GM21576 (cell line): ENCODE measurements around the gene HOXD11.

Experiments
- ATAC-seq: cut with Tn5 transposase; IDR thresholded peaks from one replicate; pipeline ENCODE4 v1.9.1; 2021; ENCODE audit warnings: mild to moderate bottlenecking, moderate library complexity; ENCODE audit not compliant: unreplicated experiment

Gene HOXD11

DNA sequence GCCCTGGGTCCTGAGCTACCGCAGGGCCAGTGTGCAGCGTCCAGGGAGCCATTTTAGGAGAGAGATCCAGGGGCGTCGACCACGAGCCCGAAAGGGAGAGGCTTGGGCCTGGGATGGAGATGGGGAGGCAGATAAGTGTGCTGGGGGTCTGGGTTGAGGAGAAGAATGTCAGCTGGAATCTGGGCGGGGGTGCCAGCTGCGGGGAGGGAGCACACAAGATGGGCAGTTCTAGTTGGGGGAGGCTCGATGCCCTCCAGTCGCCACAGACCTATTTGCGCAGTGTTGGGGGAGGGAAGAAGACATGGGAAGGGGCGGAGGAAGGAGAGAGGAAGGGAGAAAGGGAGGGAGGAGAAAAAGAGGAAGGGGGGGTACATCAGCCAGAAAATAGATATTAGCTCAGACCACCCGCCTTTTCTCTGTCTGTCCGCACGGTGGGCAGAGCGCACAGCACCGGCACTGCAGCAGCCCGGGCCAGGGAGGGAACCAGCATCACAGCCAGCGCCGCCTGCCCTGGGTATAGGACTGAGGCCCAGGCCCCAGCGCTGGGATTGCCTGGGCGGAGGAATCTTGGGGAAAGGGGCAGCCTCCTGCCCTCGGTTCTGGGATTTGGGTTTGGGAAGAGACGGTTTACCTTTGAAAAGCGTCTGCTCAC lies 1.9 kb upstream of the HOXD11 start:
- ATAC-seq, result no peak

DNA sequence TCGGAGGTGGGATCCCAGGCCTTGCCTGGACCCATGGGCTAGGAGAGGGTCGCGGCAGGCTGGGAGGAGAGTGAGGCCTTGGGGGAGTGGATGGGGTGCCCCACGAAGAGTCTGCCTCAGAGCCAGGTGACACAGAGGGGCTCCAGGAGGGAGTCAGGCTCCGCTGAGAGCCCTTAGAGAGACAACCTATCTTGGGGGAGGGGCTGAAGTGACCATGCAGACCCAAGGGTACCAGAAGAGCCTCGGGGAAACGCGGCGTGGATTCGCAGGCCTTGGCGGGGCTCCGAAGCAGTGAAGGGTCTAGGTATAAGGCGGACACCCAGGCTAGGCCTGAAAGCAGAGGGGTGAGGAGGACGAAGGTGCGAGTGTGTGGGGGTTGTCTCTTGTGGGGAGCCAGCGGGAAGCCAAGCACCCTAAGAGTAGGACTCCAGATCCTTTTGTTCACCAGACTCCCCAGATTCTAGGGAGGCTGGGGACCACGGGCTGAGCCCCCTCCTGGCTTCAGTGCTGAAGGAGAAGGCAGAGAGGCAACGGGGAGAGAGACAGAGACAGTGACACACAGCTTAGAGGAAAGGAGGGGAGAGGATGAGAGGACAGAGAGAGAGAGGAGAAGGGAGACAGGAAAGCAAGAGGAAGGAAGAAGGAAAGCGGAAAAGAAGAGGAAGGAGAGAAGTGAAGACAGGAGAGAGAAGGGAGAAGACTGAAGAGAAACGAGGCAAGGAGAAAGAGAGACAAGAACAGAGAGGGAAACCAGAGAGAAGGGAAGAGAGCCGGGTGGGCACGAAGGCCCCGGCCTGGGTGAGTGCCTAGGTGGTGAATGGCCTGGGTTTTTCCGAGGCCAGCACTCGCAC lies 1.1 kb upstream of the HOXD11 start:
- ATAC-seq, result no peak

DNA sequence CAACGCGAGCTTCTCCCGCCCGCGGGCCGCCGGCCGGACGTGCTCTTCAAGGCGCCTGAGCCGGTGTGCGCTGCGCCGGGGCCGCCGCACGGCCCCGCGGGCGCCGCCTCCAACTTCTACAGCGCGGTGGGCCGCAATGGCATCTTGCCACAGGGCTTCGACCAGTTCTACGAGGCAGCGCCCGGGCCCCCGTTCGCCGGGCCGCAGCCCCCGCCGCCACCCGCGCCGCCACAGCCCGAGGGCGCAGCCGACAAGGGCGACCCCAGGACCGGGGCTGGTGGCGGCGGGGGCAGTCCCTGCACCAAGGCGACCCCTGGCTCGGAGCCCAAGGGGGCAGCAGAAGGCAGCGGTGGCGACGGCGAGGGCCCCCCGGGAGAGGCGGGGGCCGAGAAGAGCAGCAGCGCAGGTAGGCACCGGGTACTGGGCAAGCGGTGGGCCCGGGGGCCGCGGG lies 676 bp downstream of the HOXD11 start:
- no peak for ATAC-seq

DNA sequence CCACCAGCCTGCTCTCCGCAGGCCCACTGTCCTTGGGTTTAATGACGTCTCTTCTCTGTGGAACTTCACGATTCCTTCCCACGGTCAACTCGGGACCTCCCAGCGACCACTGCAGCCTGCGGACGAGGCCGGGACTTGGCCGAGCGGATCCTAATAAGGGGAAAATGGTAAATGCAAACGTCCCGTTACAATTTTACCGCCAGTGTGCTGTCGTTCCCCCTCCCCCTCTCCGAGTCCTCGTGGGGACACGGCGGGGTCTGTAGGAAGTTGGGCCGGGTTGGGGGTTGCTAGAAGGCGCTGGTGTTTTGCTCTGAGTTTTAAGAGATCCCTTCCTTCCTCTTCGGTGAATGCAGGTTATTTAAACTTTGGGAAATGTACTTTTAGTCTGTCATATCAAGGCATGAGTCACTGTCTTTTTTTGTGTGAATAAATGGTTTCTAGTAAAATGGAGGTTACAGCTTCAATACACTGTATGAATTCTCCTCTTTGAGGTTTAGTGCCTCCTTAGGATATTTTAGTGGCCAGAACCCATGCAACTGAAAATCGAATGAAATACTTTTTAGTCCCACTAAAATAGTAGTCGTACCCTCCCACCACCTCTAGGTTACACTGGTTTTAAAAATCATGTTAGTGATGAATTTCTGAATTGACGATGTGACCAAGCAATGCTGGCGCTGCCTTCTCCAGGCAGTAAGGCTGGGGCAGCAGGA lies 2.3 kb downstream of the HOXD11 start:
- no peak for ATAC-seq

DNA sequence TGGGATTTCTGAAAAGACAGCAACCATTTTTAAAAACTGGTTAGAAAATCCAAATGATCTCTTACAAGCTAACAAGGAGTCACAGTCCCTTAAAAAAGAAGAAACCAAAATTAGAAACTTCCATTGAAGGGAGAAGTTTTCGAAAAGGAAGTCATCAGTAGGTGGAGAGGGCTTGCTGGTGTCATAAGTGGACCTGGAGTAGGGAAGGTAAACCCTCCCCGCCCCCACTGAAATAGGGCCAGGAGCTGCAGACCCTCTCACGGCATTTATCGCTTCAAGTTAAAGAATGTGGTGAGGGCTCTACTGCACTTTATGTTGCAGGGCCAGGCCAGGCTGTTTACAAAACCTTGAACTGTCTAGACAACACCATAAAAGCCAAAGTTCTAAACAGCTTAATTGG lies 2.9 kb downstream of the HOXD11 start:
- ATAC-seq, result no peak

DNA sequence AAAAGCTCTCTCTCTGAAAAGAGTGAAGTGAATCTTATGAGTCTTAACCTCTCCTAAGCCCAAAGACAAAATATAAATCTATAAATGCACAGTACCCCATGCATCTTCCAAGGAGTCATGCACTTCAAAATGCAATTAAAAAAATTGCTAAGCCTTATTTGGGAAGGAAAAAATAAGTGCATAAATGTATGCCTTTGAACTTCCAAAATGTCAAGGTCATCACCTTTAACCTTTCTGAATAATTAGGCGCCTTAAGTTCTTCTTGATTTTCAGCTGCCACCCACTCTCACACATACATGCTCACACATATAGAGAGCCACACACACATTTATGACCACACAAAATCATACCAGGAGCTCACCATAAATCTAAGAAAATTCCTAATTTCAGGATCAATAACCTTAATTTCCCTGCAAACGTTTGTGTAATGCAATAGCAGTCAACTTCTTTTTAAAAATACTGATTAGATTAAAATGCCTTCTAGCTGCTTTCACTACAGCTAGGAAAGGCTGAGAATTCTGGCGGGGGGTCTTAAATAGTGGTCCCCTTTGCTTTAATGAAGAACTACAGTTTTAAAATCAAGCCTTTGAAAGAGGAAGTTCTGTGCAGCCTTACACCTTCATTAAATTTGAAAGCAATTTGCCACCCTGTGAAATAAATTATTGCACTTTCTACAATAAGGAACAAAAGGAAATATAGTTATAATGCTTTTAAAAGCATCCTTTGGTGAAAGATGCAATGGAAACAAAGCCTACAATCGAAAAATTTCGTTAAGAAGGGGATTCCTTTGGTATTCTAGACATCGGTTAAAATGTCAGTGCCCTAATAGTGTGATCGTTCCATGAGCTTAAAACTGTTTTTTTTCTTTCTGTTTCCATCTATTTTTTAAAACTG lies 3.6 kb downstream of the HOXD11 start:
- ATAC-seq, result no peak

DNA sequence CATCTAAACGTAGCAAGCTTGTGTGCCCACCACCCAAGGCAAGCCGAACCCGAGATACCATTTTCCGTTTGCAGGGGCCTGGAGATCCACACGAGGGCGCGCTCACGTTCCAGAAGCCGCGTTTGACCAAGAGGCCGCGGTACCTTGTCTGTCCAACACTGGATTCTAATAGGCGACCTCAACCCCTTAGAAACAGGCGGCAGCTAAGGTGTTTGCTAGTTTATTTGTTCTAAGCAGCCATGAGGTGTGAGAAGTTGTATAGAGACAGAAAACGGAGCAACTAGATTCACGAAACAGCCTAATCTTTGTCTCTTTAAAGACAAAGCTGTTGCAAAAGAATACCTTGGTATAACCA lies 4.2 kb downstream of the HOXD11 start:
- ATAC-seq, result no peak

DNA sequence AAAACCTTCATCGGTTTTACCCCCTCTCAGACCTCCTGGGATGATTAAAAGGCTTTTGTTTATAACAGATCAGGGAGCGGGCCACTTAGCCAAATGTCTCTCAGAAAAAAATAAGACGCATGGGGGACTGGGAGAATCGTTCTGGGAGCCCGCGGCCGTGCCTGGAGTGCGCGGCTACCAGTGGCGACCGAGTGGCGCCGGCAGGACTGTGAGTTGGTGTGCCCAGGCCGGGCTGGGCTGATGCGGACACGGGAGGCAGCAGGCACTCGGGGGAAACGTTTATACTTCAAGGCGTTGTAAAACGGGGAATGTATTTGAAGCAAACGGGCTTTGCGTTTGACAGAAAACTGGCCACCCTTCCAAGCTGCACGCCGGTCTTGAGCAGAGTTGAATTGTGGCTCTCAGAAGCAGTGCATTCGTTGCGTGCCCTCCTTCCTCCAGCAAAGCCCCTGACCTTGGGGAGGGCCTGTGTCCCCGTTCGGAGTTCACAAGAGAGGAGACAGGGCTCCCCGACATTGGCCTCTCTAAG lies 4.8 kb downstream of the HOXD11 start:
- no peak for ATAC-seq

DNA sequence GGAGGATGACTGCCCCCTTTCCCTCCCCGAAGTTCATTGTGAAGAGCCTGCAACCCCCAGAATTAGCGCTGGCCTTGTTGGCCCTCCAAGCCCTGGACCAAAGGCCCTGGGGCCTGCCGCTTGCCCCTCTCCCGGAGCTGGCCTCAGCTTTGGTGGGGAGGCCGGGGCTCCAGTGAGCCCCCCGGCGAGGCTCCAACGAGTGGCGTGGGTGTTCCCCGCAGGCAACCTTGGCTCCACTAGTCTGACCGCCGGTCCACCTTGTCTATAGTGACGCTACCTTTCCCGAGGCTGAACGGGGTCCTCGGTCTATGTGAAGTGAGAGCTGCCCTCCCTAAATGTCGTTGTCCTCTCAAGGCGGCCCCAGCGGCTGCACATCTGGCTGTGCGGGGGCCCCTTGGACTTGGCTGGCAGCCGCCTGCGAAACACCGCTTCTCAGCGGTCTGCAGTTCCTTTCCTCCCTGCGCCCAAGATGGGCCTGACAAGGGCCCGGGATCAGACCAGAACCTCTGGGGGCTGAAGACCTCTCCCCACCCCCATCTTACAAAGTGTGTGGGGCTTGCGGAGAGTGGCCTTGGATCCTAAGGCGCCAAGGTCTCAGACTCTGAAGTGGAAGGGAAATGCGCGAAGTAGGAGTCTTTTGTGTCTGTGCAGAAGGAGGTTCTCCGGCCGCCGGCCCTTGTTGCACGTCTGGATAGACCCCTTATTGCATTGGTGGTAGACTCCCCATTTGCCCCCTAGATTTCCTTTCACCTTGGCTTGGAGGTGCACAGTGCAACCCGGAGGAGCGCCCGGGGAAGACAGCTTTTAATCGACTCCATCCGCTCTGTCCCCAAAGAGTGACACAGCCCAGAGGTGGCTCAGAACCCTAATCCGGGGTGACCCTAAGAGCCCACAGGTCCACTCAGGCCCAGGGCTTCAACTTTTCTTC lies 5.6 kb downstream of the HOXD11 start:
- ATAC-seq, result no peak

DNA sequence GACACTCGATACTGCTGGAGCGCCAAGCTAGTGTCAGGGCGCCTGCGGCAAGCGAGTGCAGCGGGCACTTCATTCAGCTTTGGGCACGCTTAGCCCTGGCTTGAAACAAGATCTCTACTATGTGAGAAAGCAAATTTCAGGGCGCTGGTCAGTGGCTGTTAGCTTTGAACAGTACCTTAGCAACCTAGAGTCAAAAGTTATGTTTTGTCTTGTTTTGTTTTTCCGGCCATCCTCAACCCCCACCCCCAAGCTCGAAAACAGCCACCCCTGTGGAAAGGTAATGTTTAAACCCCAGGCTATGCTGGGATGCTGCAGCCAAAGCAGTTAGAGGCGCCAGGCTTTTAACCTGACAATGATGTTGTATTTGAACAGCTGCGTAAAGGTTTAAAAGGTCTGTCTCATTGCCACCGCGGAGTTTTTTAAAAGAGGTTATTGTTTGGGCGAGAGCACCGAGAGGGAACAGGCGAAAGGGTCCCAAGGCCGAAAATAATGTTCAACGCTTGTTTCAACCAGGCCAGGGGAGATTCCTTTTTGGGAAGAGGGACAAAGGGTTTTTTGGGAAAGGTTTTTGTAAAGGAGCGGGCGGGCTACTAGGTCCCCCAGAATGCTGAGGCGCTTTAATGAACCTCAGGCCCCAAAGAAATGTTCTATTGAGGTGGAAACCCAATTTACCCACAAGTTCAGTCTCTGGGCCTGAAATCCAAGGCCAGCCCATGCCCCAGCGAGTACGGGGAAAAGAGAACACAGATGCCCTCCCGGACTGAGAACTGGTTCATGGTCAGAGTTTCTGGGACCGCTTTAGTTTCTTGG lies 7.2 kb downstream of the HOXD11 start:
- ATAC-seq, result no peak

DNA sequence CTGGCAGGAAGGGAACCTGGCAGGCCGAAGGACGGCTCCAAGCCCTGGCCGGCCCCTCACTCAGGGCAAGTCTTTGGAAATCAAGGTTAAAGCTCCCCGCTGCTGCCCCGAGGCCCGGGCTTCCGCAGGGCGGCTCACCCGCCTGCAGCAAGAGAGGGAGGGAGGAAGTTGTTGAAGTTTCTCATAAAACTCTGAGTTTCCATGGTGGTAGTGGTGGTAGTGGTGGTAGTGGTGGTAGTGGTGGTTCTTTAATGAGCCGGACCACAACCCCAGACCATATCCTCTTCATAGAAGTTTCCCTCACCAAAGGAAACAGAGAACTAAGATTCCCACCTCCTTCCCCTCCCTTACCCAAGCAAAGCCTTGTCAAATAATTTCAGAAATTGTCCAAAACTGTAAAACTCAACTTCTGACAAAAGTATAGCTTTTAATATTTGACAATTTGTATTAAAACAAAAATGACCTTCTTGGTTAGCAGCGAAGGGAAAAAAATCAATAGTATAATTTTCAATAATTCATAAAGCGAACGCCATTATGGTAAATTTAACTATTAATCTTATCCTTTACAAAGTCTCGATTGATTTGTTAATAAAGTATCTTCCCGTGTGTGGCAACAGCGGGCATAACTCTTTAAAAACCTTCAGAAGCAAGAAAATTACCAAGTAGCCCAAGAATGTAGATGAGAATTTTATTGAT lies 8.0 kb downstream of the HOXD11 start:
- ATAC-seq, result no peak

DNA sequence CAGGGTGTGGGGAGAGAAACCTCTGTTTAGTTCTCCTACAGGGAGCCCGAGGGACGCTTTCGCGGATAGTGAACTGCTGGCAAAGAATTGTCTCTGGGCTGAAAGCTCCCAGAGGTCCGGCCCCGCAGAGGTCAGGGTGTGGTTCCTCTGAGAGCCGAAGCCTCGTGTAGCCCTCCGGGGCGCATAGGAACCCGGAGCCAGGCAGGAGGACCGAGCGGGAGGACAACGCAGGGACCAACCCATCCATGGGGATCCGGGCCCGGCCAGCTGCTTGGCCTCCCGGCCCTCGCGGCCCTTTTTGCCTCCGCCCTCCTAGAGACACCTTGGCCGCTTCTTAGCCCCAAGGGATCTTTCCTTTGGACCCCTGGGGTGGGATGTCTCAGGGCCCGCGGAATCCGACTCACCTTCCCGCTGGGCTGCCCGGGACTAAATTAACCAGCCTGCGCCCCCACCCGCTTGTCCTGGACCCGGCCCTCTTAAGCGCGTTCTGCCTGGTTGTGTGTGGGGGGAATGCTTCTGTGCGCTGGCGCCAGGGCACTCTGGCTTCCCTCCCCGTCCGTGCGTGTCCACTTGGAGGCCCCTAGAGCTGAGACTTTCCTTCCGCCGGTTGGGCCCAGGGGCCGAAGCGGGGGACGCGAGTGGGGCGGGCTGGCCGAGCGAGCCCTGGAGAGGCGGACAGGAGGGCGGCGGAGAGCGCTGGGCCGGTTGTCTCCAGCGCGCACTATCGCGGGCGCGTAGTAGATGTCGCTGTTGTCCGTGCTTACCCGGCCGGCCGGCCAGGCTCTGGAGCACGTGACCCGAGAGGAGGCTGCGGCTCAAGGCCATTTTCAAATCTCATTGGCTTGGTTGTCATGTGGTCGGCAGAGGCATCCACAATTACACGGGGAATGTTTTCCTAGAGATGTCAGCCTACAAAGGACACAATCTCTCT lies 9.1 kb downstream of the HOXD11 start, which contains the start of gene HOXD10:
HOXD10 (plus strand) TSS at position 896 of the 931 bp plus-strand sequence. CDS start 56 bp downstream, outside the sequence.
- no peak for ATAC-seq

DNA sequence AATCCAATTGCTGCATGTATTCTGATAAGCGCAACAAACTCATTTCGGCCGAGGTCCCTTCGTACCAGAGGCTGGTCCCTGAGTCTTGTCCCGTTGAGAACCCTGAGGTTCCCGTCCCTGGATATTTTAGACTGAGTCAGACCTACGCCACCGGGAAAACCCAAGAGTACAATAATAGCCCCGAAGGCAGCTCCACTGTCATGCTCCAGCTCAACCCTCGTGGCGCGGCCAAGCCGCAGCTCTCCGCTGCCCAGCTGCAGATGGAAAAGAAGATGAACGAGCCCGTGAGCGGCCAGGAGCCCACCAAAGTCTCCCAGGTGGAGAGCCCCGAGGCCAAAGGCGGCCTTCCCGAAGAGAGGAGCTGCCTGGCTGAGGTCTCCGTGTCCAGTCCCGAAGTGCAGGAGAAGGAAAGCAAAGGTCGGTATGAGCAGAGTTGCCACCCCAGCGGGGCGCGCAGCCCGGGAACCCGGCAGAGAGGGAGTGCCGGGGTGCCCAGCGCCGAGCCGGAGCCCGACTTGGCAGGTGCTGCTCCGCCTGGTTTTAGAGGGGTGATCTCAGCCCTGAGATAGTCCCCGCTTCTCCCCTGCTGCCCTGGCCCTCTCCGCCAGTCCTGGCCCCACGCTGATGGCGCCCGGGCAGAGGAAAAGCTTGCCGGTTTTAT lies 10.2 kb downstream of the HOXD11 start:
- ATAC-seq, result no peak

DNA sequence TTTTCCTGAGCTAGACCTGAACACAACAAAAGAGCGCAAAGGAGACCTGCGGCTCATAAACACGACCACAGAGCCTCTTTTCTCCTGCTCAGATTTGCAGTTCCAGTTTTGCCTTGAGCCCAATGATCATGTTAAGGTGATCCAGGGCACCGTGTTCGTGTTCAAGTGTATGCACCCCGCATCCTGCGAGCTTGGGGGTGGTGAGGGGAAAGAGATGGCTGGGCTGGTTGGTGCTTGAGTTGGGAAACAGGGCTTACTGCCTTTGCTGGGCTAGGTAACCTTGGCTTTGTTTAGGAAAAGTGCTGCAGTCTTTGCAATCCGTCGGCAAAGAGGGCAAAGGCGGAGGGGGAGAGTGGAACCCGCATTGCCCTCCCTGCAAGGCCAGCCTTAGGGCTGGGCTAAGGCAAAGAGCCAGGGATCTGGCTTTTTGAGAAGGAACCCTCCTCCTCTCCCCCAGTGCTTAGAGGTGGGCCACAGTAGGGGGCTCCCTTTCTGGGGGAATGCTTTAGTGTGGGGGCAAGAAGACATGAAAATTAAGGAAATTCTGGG lies 10.8 kb downstream of the HOXD11 start:
- no peak for ATAC-seq

DNA sequence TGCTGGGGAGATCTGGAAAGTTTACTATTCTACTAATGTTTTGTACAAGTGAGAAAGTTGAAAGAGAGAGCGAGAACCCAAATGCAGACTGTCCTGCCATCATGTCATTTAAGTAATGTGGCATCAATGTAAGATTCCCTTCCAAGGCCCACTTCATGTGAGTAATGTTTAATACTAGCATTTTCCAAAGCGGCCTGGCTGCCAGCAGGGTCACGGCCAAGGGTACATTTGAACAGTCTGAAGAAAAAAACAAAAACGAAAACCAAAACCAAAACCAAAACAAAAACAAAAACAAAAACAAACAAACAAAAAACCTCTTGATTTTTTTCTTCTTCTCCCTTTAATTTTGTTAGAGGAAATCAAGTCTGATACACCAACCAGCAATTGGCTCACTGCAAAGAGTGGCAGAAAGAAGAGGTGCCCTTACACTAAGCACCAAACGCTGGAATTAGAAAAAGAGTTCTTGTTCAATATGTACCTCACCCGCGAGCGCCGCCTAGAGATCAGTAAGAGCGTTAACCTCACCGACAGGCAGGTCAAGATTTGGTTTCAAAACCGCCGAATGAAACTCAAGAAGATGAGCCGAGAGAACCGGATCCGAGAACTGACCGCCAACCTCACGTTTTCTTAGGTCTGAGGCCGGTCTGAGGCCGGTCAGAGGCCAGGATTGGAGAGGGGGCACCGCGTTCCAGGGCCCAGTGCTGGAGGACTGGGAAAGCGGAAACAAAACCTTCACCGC lies 11.7 kb downstream of the HOXD11 start:
- ATAC-seq, result no peak
